ENCODE results near the gene CUL9. TPM values are rescaled to one million over a fixed set of nuclear protein-coding genes. Genes with fewer than 3 reads are reported as not detected.

The CUL9 gene
- total RNA-seq, 1 donor from 2014 or later, result 41.8 TPM

DNA sequence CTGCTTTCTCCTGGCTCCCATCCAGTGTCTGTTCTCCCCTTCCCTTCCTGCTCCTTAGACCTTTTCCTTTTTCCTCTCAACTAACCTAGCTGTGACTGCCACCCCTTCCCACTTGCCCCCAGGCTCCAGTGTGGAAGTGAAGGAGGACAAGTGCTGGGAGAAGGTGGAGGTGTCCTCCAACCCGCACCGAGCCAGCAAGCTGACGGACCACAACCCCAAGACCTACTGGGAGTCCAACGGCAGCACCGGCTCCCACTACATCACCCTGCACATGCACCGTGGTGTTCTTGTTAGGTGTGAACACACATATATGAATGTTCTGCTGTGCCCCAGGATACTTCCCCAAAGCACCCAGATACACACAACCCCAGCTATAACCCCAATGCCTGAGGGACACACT, 18.5 kb downstream of the CUL9 start:
- DNase-seq, result no peak
- intact Hi-C loops (cut with DNase I), result no loop called here
- TF ChIP-seq, protein P1, sequence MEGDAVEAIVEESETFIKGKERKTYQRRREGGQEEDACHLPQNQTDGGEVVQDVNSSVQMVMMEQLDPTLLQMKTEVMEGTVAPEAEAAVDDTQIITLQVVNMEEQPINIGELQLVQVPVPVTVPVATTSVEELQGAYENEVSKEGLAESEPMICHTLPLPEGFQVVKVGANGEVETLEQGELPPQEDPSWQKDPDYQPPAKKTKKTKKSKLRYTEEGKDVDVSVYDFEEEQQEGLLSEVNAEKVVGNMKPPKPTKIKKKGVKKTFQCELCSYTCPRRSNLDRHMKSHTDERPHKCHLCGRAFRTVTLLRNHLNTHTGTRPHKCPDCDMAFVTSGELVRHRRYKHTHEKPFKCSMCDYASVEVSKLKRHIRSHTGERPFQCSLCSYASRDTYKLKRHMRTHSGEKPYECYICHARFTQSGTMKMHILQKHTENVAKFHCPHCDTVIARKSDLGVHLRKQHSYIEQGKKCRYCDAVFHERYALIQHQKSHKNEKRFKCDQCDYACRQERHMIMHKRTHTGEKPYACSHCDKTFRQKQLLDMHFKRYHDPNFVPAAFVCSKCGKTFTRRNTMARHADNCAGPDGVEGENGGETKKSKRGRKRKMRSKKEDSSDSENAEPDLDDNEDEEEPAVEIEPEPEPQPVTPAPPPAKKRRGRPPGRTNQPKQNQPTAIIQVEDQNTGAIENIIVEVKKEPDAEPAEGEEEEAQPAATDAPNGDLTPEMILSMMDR (IDR thresholded peaks at IDR 0.05), result no peak

DNA sequence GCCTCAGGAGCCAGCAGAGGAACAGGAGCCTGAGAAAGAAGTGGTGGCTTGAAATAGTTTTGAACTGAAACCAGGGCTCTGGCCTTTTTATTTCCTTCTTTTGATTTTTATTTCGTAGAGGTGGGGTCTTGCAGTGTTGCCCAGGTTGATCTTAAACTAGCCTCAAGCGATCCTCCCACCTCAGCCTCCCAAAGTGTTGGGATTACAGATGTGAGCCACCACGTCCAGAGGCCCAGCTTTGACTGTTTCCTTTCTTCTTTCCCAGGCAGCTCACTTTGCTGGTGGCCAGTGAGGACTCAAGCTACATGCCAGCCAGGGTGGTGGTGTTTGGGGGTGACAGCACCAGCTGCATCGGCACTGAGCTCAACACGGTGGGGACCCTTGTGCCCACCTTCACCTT, 20.5 kb downstream of the CUL9 start:
- H3K4me3 ChIP-seq, result no peak overlapping the region
- H3K4me1 ChIP-seq, result no peaks in the 10 kb centered on the region
- no peak for ATAC-seq
- no peak overlapping the region for H3K27ac ChIP-seq
- peaks cover 53% of the 10 kb centered on the region for H3K36me3 ChIP-seq
- DNase-seq, result no peak
- TF ChIP-seq, protein P1 (IDR thresholded peaks at IDR 0.05), result no peak
- intact Hi-C loops (cut with DNase I), result no loop called here
- no peaks in the 10 kb centered on the region for H3K9me3 ChIP-seq
- no peaks in the 10 kb centered on the region for H3K27me3 ChIP-seq (ENCODE audit: low read depth)

More for the DNA sequence above, 18.5 kb downstream of the CUL9 start:
- no peak overlapping the region for H3K4me3 ChIP-seq
- no peak overlapping the region for H3K27ac ChIP-seq
- H3K36me3 ChIP-seq, result peaks cover 72% of the 10 kb centered on the region
- H3K9me3 ChIP-seq, result no peaks in the 10 kb centered on the region
- no peak for ATAC-seq
- no peaks in the 10 kb centered on the region for H3K4me1 ChIP-seq
- no peaks in the 10 kb centered on the region for H3K27me3 ChIP-seq (ENCODE audit: low read depth)

DNA sequence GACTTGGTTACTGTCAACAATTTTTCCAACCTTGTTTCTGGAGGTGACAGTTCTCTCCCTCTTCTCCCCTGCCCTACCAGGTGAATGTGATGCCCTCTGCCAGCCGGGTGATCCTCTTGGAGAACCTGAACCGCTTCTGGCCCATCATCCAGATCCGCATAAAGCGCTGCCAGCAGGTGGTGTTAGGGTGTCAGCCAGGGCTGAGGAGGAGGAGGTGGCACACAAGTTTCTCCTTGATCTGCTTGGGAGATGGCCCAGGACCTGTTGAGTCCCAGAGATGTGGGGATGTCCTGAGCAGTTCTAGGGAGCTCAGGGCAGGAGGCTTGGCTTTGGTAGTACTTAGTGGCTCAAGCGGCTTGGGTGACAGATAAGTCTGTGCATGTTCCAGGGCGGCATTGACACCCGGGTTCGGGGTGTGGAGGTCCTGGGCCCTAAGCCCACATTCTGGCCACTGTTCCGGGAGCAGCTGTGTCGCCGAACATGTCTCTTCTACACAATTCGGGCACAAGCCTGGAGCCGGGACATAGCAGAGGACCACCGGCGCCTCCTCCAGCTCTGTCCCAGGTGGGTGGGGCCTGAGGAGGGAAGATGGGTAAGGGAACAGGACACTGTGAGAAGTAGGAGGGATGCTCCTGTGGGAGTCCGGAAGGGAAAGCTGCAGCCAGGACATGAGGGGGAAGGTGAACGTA, 21.2 kb downstream of the CUL9 start:
- H3K4me3 ChIP-seq, result no peak overlapping the region
- intact Hi-C loops (cut with DNase I), result no loop called here
- DNase-seq (no peak), ATAC-seq (no peak)
- H3K36me3 ChIP-seq, result peaks cover 46% of the 10 kb centered on the region
- H3K4me1 ChIP-seq, result no peaks in the 10 kb centered on the region
- no peaks in the 10 kb centered on the region for H3K27me3 ChIP-seq (ENCODE audit: low read depth)
- H3K9me3 ChIP-seq, result no peaks in the 10 kb centered on the region
- no peak overlapping the region for H3K27ac ChIP-seq
- TF ChIP-seq, protein P1 (IDR thresholded peaks at IDR 0.05), result no peak

DNA sequence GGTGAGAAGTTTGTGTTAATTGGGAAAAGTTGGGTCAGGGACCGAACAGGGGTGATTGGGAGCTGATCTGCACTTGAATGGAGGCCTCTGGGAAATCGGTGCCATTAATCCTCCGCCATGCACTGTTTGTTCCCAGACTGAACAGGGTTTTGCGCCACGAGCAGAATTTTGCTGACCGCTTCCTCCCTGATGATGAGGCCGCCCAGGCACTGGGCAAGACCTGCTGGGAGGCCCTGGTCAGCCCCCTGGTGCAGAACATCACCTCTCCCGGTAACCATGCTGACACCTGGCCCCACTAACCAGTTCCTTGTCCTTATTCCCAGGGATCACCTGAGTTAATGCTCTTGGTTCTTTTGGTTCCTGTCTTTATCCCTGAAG, 21.7 kb downstream of the CUL9 start:
- no peaks in the 10 kb centered on the region for H3K4me1 ChIP-seq
- intact Hi-C loops (cut with DNase I), result no loop called here
- H3K27ac ChIP-seq, result no peak overlapping the region
- no peak for DNase-seq
- no peak overlapping the region for H3K4me3 ChIP-seq
- no peaks in the 10 kb centered on the region for H3K9me3 ChIP-seq
- TF ChIP-seq, protein P1 (IDR thresholded peaks at IDR 0.05), result no peak
- H3K36me3 ChIP-seq, result peaks cover 41% of the 10 kb centered on the region
- no peak for ATAC-seq
- no peaks in the 10 kb centered on the region for H3K27me3 ChIP-seq (ENCODE audit: low read depth)

DNA sequence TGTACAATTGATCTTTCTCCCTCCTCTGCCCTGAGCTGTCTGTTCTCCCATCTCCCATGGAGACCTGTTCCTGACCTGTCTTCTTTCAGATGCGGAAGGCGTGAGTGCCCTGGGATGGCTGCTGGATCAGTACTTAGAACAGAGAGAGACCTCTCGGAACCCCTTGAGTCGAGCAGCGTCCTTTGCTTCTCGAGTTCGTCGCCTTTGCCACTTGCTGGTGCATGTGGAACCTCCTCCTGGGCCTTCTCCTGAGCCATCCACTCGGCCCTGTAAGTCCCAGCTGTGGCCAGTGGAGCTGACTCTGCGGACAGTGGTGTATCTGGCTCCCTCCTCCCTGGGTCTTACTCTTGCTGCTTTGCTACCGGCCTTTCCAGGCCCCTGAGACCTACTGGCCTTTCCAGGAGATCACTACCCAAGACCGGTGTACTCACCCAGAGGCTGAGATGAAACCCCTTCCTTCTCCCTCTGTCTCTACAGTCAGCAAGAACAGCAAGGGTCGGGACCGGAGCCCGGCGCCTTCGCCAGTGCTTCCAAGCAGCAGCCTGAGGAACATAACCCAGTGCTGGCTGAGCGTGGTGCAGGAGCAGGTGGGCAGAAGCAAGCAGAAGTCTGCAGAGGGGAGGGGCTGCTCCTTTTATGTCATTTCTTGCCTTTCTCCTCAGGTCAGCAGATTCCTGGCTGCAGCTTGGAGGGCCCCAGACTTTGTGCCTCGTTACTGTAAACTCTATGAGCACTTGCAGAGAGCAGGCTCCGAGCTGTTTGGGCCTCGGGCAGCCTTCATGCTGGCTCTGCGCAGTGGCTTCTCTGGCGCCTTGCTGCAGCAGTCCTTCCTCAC, 22.5 kb downstream of the CUL9 start:
- H3K36me3 ChIP-seq, result peaks cover 33% of the 10 kb centered on the region
- H3K27ac ChIP-seq, result no peak overlapping the region
- TF ChIP-seq, protein P1 (IDR thresholded peaks at IDR 0.05), result no peak
- intact Hi-C loops (cut with DNase I), result no loop called here
- no peaks in the 10 kb centered on the region for H3K9me3 ChIP-seq
- H3K4me3 ChIP-seq, result no peak overlapping the region
- ATAC-seq (no peak), DNase-seq (no peak)
- no peaks in the 10 kb centered on the region for H3K4me1 ChIP-seq
- H3K27me3 ChIP-seq (ENCODE audit: low read depth), result no peaks in the 10 kb centered on the region
